Measurements from ENCODE around the gene S1PR4.

The S1PR4 gene

GRCh38 chr19:3192684-3193083, 14.1 kb downstream of the S1PR4 start:
- Histone ChIP-seq H4K20me1 (ENCODE audit: low read depth, low read length) (no peaks in the 10 kb centered on the region), H3K9me2 (replicated peaks; ENCODE audit: insufficient read depth, low read length) (no peaks in the 10 kb centered on the region), H3K9ac (ENCODE audit: low read length) (no peak overlapping the region), H3K36me3 (ENCODE audit: low read length) (no peaks in the 10 kb centered on the region), H3K4me2 (ENCODE audit: low read depth, low read length, poor library complexity, severe bottlenecking) (no peak overlapping the region), H3F3A (ENCODE audit: insufficient read depth) (0 out of 2 replicates have a peak, but pooled peaks cover 3% of the 10 kb centered on the region), H2AFZ (ENCODE audit: low read depth, low read length, severe bottlenecking) (no peak overlapping the region), H3K9me3 (ENCODE audit: insufficient read depth, low read length) (no peaks in the 10 kb centered on the region), H3K79me2 (ENCODE audit: insufficient read depth, low read length) (peaks cover 40% of the 10 kb centered on the region), H3K27ac (ENCODE audit: low read depth, low read length) (no peak overlapping the region), H3K27me3 (ENCODE audit: low read length) (no peaks in the 10 kb centered on the region), H3K4me3 (ENCODE audit: insufficient read depth, low read length, poor library complexity, severe bottlenecking) (no peak overlapping the region)
- TF ChIP-seq CTCF (IDR thresholded peaks at IDR 0.05; ENCODE audit: insufficient read depth, low read length, poor library complexity, severe bottlenecking) (no peak), EZH2phosphoT487 (conservative IDR thresholded peaks at IDR 0.05; ENCODE audit: low read length) (no peak)

- Histone ChIP-seq H3F3A (ENCODE audit: insufficient read depth) (0 out of 2 replicates have a peak, but pooled peaks cover 3% of the 10 kb centered on the region), H3K27ac (ENCODE audit: low read depth, low read length) (no peak overlapping the region), H3K79me2 (ENCODE audit: insufficient read depth, low read length) (peaks cover 32% of the 10 kb centered on the region), H3K36me3 (ENCODE audit: low read length) (no peaks in the 10 kb centered on the region), H4K20me1 (ENCODE audit: low read depth, low read length) (no peaks in the 10 kb centered on the region), H2AFZ (ENCODE audit: low read depth, low read length, severe bottlenecking) (no peak overlapping the region), H3K27me3 (ENCODE audit: low read length) (no peaks in the 10 kb centered on the region), H3K9me3 (ENCODE audit: insufficient read depth, low read length) (no peaks in the 10 kb centered on the region), H3K4me3 (ENCODE audit: insufficient read depth, low read length, poor library complexity, severe bottlenecking) (no peak overlapping the region), H3K9me2 (replicated peaks; ENCODE audit: insufficient read depth, low read length) (no peaks in the 10 kb centered on the region), H3K9ac (ENCODE audit: low read length) (no peak overlapping the region), H3K4me2 (ENCODE audit: low read depth, low read length, poor library complexity, severe bottlenecking) (no peak overlapping the region)
- TF ChIP-seq CTCF (IDR thresholded peaks at IDR 0.05; ENCODE audit: insufficient read depth, low read length, poor library complexity, severe bottlenecking) (no peak), EZH2phosphoT487 (conservative IDR thresholded peaks at IDR 0.05; ENCODE audit: low read length) (no peak)
Measured at GRCh38 chr19:3193256-3194105, 14.9 kb downstream of the S1PR4 start.

GRCh38 chr19:3194106-3195087, 15.8 kb downstream of the S1PR4 start:
- Histone ChIP-seq H2AFZ (ENCODE audit: low read depth, low read length, severe bottlenecking) (no peak overlapping the region), H3K4me2 (ENCODE audit: low read depth, low read length, poor library complexity, severe bottlenecking) (no peak overlapping the region), H3K9me2 (replicated peaks; ENCODE audit: insufficient read depth, low read length) (no peaks in the 10 kb centered on the region), H3K79me2 (ENCODE audit: insufficient read depth, low read length) (peaks cover 23% of the 10 kb centered on the region), H3K36me3 (ENCODE audit: low read length) (no peaks in the 10 kb centered on the region), H3K27ac (ENCODE audit: low read depth, low read length) (no peak overlapping the region), H3K27me3 (ENCODE audit: low read length) (no peaks in the 10 kb centered on the region), H3K4me3 (ENCODE audit: insufficient read depth, low read length, poor library complexity, severe bottlenecking) (no peak overlapping the region), H3F3A (ENCODE audit: insufficient read depth) (0 out of 2 replicates have a peak, but pooled peaks cover 3% of the 10 kb centered on the region), H3K9ac (ENCODE audit: low read length) (no peak overlapping the region), H4K20me1 (ENCODE audit: low read depth, low read length) (no peaks in the 10 kb centered on the region), H3K9me3 (ENCODE audit: insufficient read depth, low read length) (no peaks in the 10 kb centered on the region)
- TF ChIP-seq CTCF (IDR thresholded peaks at IDR 0.05; ENCODE audit: insufficient read depth, low read length, poor library complexity, severe bottlenecking), result no peak
- TF ChIP-seq EZH2phosphoT487 (conservative IDR thresholded peaks at IDR 0.05; ENCODE audit: low read length), result no peak

All from SU-DHL-6 (cell line).